GM23248 (cell line): Measurements from ENCODE around the gene ALDOB. TPM values are rescaled to one million over a fixed set of nuclear protein-coding genes. Genes with fewer than 3 reads are reported as not detected.

Experiments used
- DNase-seq: peaks from one replicate; pipeline ENCODE4 v3.0.0-alpha.2; 2015
- H2AFZ ChIP-seq: fragments of 200-600 bp; sonication (generic); 2 replicates; pipeline ENCODE4 v1.6.1; 2016; ENCODE audit warnings: antibody characterized with exemption
- H3F3A ChIP-seq: fragments of 200-600 bp; sonication (generic); 2 replicates; pipeline ENCODE4 v1.6.1; 2016; ENCODE audit warnings: mild to moderate bottlenecking, antibody characterized with exemption, mixed run types; ENCODE audit not compliant: insufficient read depth
- H3K27ac ChIP-seq: fragments of 200-600 bp; sonication (generic); 2 replicates; pipeline ENCODE4 v1.5.1; 2016; ENCODE audit warnings: mild to moderate bottlenecking
- H3K27me3 ChIP-seq: fragments of 200-600 bp; sonication (generic); replicated peaks from 2 replicates; pipeline ENCODE4 v1.6.1; 2016; ENCODE audit warnings: mild to moderate bottlenecking; ENCODE audit not compliant: insufficient read depth
- H3K36me3 ChIP-seq: fragments of 200-600 bp; sonication (generic); 2 replicates; pipeline ENCODE4 v1.6.1; 2016; ENCODE audit warnings: low read depth, mild to moderate bottlenecking
- H3K4me1 ChIP-seq: fragments of 200-600 bp; sonication (generic); 2 replicates; pipeline ENCODE4 v1.6.1; 2016; ENCODE audit warnings: mild to moderate bottlenecking; ENCODE audit not compliant: insufficient read depth
- H3K4me2 ChIP-seq: fragments of 200-600 bp; sonication (generic); one replicate; pipeline ENCODE4 v1.6.1; 2016; ENCODE audit warnings: mild to moderate bottlenecking; ENCODE audit not compliant: unreplicated experiment
- H3K4me3 ChIP-seq: fragments of 200-600 bp; sonication (generic); 2 replicates; pipeline ENCODE4 v1.5.1; 2016; ENCODE audit warnings: mild to moderate bottlenecking
- H3K79me2 ChIP-seq: fragments of 200-600 bp; sonication (generic); 2 replicates; pipeline ENCODE4 v1.6.1; 2016; ENCODE audit warnings: mild to moderate bottlenecking; ENCODE audit not compliant: insufficient read depth
- H3K9ac ChIP-seq: fragments of 200-600 bp; sonication (generic); 2 replicates; pipeline ENCODE4 v1.6.1; 2016; ENCODE audit warnings: mild to moderate bottlenecking
- H3K9me2 ChIP-seq: fragments of 200-600 bp; sonication (generic); 2 replicates; pipeline ENCODE4 v1.6.1; 2016; ENCODE audit warnings: mixed run types, mild to moderate bottlenecking, moderate library complexity; ENCODE audit not compliant: insufficient read depth
- H3K9me3 ChIP-seq: fragments of 200-600 bp; sonication (generic); one replicate; pipeline ENCODE4 v1.6.1; 2017; ENCODE audit warnings: low read depth
- H4K20me1 ChIP-seq: fragments of 200-600 bp; sonication (generic); 2 replicates; pipeline ENCODE4 v1.6.0; 2016; ENCODE audit not compliant: insufficient read depth
- EZH2 ChIP-seq: fragments of 200-600 bp; sonication (generic); IDR thresholded peaks from 2 replicates; pipeline ENCODE4 v1.6.1; 2018; ENCODE audit warnings: antibody characterized with exemption, mild to moderate bottlenecking; ENCODE audit not compliant: insufficient read depth, poor library complexity, severe bottlenecking
- EZH2phosphoT487 ChIP-seq: fragments of 200-600 bp; sonication (generic); IDR thresholded peaks from 2 replicates; pipeline ENCODE4 v1.6.1; 2018; ENCODE audit warnings: antibody characterized with exemption, moderate library complexity, mild to moderate bottlenecking, low read depth; ENCODE audit not compliant: insufficient read depth
- WGBS, 2 experiments: methylation state at CpG; one replicate each; pipeline ENCODE4 v1.1.6; 2015 to 2017; ENCODE audit warnings: low lambda C conversion rate in 2 of 2, low coverage in 1 of 2; ENCODE audit errors: missing lambda C conversion rate in 2 of 2; 5-methylcytosine and 5-hydroxymethylcytosine counted together
- in situ Hi-C: fragments of 300-500 bp; cut with MboI; formaldehyde crosslinking; loops from 2 replicates; pipeline ENCODE4 v1.15.0; 2020
- polyA plus RNA-seq: library from polyadenylated mRNA; unstranded; fragments of >200 nt; fragmentation: Nextera tagmentation; extraction: Ambion mirVana; gene quantifications from 2 replicates; pipeline ENCODE4 v1.2.1, GENCODE V29; 2016
- total RNA-seq: library from RNA; depleted of rRNA; stranded (reverse); fragments of >200 nt; shearing (Covaris generic); gene quantifications from 2 replicates; pipeline ENCODE4 v1.2.3, GENCODE V29; 2014; rRNA removed

The ALDOB gene
- not detected in 2 replicates for total RNA-seq
- polyA plus RNA-seq = 0.08 TPM in 1 of 2 replicates, not detected in the other

- H3K9ac ChIP-seq = no peak within 1 kb of the TSS
- no peak within 1 kb of the TSS for H3K27ac ChIP-seq
- 22 to 28% methylated on average over 2 of the region's 2 CpGs for WGBS, 2 experiments
- no peak within 1 kb of the TSS for H2AFZ ChIP-seq
- no peak within 1 kb of the TSS for H3K4me3 ChIP-seq
- H3K9me3 ChIP-seq = no peaks in the 10 kb centered on the region
- H3K9me2 ChIP-seq = no peaks in the 10 kb centered on the region
- no peak within 1 kb of the TSS for H3K4me2 ChIP-seq
- peaks cover 9% of the 10 kb centered on the region for H3K27me3 ChIP-seq
- DNase-seq = no peak
- no peaks in the 10 kb centered on the region for H3K36me3 ChIP-seq
- no peaks in the 10 kb centered on the region for H3K4me1 ChIP-seq
- no peaks in the 10 kb centered on the region for H3F3A ChIP-seq
- no peaks in the 10 kb centered on the region for H3K79me2 ChIP-seq
- TF ChIP-seq EZH2phosphoT487 (no peak), EZH2 (no peak)
- in situ Hi-C loops = no loop called here
- no peaks in the 10 kb centered on the region for H4K20me1 ChIP-seq
Measured at GRCh38 chr9:101435601-101436079, at the start of gene ALDOB. TSS of gene ALDOB (minus strand) at chr9:101435774. CDS start at chr9:101430887, 4,887 bp downstream.

- Histone ChIP-seq H3K4me2 (no peak overlapping the region), H3K27me3 (no peaks in the 10 kb centered on the region), H3K79me2 (peaks cover 52% of the 10 kb centered on the region), H3K4me3 (no peak overlapping the region), H3K9me2 (no peaks in the 10 kb centered on the region), H3K27ac (no peak overlapping the region), H3K9ac (no peak overlapping the region), H2AFZ (no peak overlapping the region), H3K36me3 (no peaks in the 10 kb centered on the region), H4K20me1 (no peaks in the 10 kb centered on the region), H3K4me1 (0 out of 2 replicates have a peak, but pooled peaks cover 8% of the 10 kb centered on the region), H3K9me3 (no peaks in the 10 kb centered on the region), H3F3A (no peaks in the 10 kb centered on the region)
- 91 to 96% methylated on average over 1 of the region's 1 CpG for WGBS, 2 experiments
- TF ChIP-seq EZH2 = no peak
- no peak for DNase-seq
- in situ Hi-C loops = no loop called here
Measured at GRCh38 chr9:101484046-101484445, 48.5 kb upstream of the ALDOB start.

- 28 to 63% methylated on average over 1 of the region's 1 CpG for WGBS, 2 experiments
- H3K9me2 ChIP-seq = no peaks in the 10 kb centered on the region
Measured at GRCh38 chr9:101481261-101481660, 45.7 kb upstream of the ALDOB start.

GRCh38 chr9:101480386-101480785 lies 44.8 kb upstream of the ALDOB start:
- Histone ChIP-seq H3K9me3 (no peaks in the 10 kb centered on the region), H3F3A (no peaks in the 10 kb centered on the region), H3K4me2 (no peak overlapping the region), H3K27ac (no peak overlapping the region), H3K9me2 (no peaks in the 10 kb centered on the region), H3K4me1 (peaks cover 16% of the 10 kb centered on the region; the same call in 1 of the 2 replicates), H3K79me2 (peaks cover 56% of the 10 kb centered on the region), H3K36me3 (no peaks in the 10 kb centered on the region; the same call in 1 of the 2 replicates), H4K20me1 (no peaks in the 10 kb centered on the region), H3K9ac (no peak overlapping the region), H3K27me3 (no peaks in the 10 kb centered on the region), H2AFZ (no peak overlapping the region), H3K4me3 (no peak overlapping the region)
- DNase-seq = no peak
- no peak for TF ChIP-seq EZH2
- TF ChIP-seq EZH2phosphoT487 = no peak
- in situ Hi-C loops = no loop called here

More at GRCh38 chr9:101481261-101481660, 45.7 kb upstream of the ALDOB start:
- no peaks in the 10 kb centered on the region for H3F3A ChIP-seq
- no peaks in the 10 kb centered on the region for H3K27me3 ChIP-seq
- H3K79me2 ChIP-seq = peaks cover 56% of the 10 kb centered on the region
- H3K36me3 ChIP-seq = no peaks in the 10 kb centered on the region
- DNase-seq = peak; percentile 11
- H3K27ac ChIP-seq = no peak overlapping the region
- no peak overlapping the region for H3K9ac ChIP-seq
- no peak overlapping the region for H2AFZ ChIP-seq
- no peaks in the 10 kb centered on the region for H3K9me3 ChIP-seq
- peaks cover 16% of the 10 kb centered on the region; the same call in 1 of the 2 replicates for H3K4me1 ChIP-seq
- no peaks in the 10 kb centered on the region for H4K20me1 ChIP-seq
- H3K4me3 ChIP-seq = no peak overlapping the region
- in situ Hi-C loops = no loop called here
- TF ChIP-seq EZH2phosphoT487 (no peak), EZH2 (no peak)
- no peak overlapping the region for H3K4me2 ChIP-seq
